ENCODE data around the gene ANKRD60.

ANKRD60 gene

GRCh38 chr20:58192065-58192464, 36.4 kb downstream of the ANKRD60 start:
- no peak for FAIRE-seq
- no peak for DNase-seq (ENCODE audit: insufficient read length, low spot score)
- TF ChIP-seq POLR2AphosphoS5 (IDR thresholded peaks at IDR 0.05; ENCODE audit: low read depth, low read length) (no peak), PAX5 (IDR thresholded peaks at IDR 0.05; ENCODE audit: insufficient read depth, low read length, severe bottlenecking) (no peak), POU2F2 (IDR thresholded peaks at IDR 0.05; ENCODE audit: low read depth, low read length) (no peak), POLR2A (IDR thresholded peaks at IDR 0.05; ENCODE audit: low read depth, low read length) (no peak), SPI1 (IDR thresholded peaks at IDR 0.05; ENCODE audit: low read depth, low read length) (no peak), TAF1 (IDR thresholded peaks at IDR 0.05; ENCODE audit: low read depth, low read length) (no peak)

- DNase-seq (ENCODE audit: insufficient read length, low spot score) (no peak), FAIRE-seq (no peak)
- TF ChIP-seq PAX5 (IDR thresholded peaks at IDR 0.05; ENCODE audit: insufficient read depth, low read length, severe bottlenecking) (no peak), POLR2A (IDR thresholded peaks at IDR 0.05; ENCODE audit: low read depth, low read length) (no peak), POLR2AphosphoS5 (IDR thresholded peaks at IDR 0.05; ENCODE audit: low read depth, low read length) (no peak), TAF1 (IDR thresholded peaks at IDR 0.05; ENCODE audit: low read depth, low read length) (no peak)
Measured at GRCh38 chr20:58188527-58188926, 39.9 kb downstream of the ANKRD60 start.

GRCh38 chr20:58184984-58185383, 43.5 kb downstream of the ANKRD60 start:
- FAIRE-seq (no peak), DNase-seq (ENCODE audit: insufficient read length, low spot score) (no peak)
- TF ChIP-seq PAX5 (IDR thresholded peaks at IDR 0.05; ENCODE audit: insufficient read depth, low read length, severe bottlenecking): no peak
- TF ChIP-seq POU2F2 (IDR thresholded peaks at IDR 0.05; ENCODE audit: low read depth, low read length): no peak
- TF ChIP-seq POLR2A (IDR thresholded peaks at IDR 0.05; ENCODE audit: low read depth, low read length): no peak
- TF ChIP-seq POLR2AphosphoS5 (IDR thresholded peaks at IDR 0.05; ENCODE audit: low read depth, low read length): no peak
- no peak for TF ChIP-seq TAF1 (IDR thresholded peaks at IDR 0.05; ENCODE audit: low read depth, low read length)
- TF ChIP-seq SPI1 (IDR thresholded peaks at IDR 0.05; ENCODE audit: low read depth, low read length): no peak

GRCh38 chr20:58184063-58184462, 44.4 kb downstream of the ANKRD60 start:
- DNase-seq (ENCODE audit: insufficient read length, low spot score) (no peak), FAIRE-seq (no peak)
- TF ChIP-seq POLR2A (IDR thresholded peaks at IDR 0.05; ENCODE audit: low read depth, low read length): no peak
- TF ChIP-seq TAF1 (IDR thresholded peaks at IDR 0.05; ENCODE audit: low read depth, low read length): no peak
- no peak for TF ChIP-seq POU2F2 (IDR thresholded peaks at IDR 0.05; ENCODE audit: low read depth, low read length)
- TF ChIP-seq PAX5 (IDR thresholded peaks at IDR 0.05; ENCODE audit: insufficient read depth, low read length, severe bottlenecking): no peak
- TF ChIP-seq POLR2AphosphoS5 (IDR thresholded peaks at IDR 0.05; ENCODE audit: low read depth, low read length): no peak
- TF ChIP-seq SPI1 (IDR thresholded peaks at IDR 0.05; ENCODE audit: low read depth, low read length): no peak

GRCh38 chr20:58182521-58183140, 45.8 kb downstream of the ANKRD60 start:
- FAIRE-seq (no peak), DNase-seq (ENCODE audit: insufficient read length, low spot score) (no peak)
- TF ChIP-seq POLR2AphosphoS5 (IDR thresholded peaks at IDR 0.05; ENCODE audit: low read depth, low read length): no peak
- TF ChIP-seq SPI1 (IDR thresholded peaks at IDR 0.05; ENCODE audit: low read depth, low read length): no peak
- no peak for TF ChIP-seq PAX5 (IDR thresholded peaks at IDR 0.05; ENCODE audit: insufficient read depth, low read length, severe bottlenecking)
- TF ChIP-seq POU2F2 (IDR thresholded peaks at IDR 0.05; ENCODE audit: low read depth, low read length): no peak
- no peak for TF ChIP-seq POLR2A (IDR thresholded peaks at IDR 0.05; ENCODE audit: low read depth, low read length)
- TF ChIP-seq TAF1 (IDR thresholded peaks at IDR 0.05; ENCODE audit: low read depth, low read length): no peak

- TF ChIP-seq POLR2AphosphoS5 (IDR thresholded peaks at IDR 0.05; ENCODE audit: low read depth, low read length): no peak
- TF ChIP-seq TAF1 (IDR thresholded peaks at IDR 0.05; ENCODE audit: low read depth, low read length): no peak
- TF ChIP-seq POLR2A (IDR thresholded peaks at IDR 0.05; ENCODE audit: low read depth, low read length): no peak
- no peak for TF ChIP-seq POU2F2 (IDR thresholded peaks at IDR 0.05; ENCODE audit: low read depth, low read length)
- no peak for TF ChIP-seq SPI1 (IDR thresholded peaks at IDR 0.05; ENCODE audit: low read depth, low read length)
- no peak for TF ChIP-seq PAX5 (IDR thresholded peaks at IDR 0.05; ENCODE audit: insufficient read depth, low read length, severe bottlenecking)
- peak; percentile 80 for FAIRE-seq
- DNase-seq (ENCODE audit: insufficient read length, low spot score): peak; percentile 81
Measured at GRCh38 chr20:58179432-58180099, 48.9 kb downstream of the ANKRD60 start.

GRCh38 chr20:58179083-58179431, 49.4 kb downstream of the ANKRD60 start:
- no peak for DNase-seq (ENCODE audit: insufficient read length, low spot score)
- TF ChIP-seq PAX5 (IDR thresholded peaks at IDR 0.05; ENCODE audit: insufficient read depth, low read length, severe bottlenecking): no peak
- TF ChIP-seq POU2F2 (IDR thresholded peaks at IDR 0.05; ENCODE audit: low read depth, low read length): no peak
- no peak for TF ChIP-seq SPI1 (IDR thresholded peaks at IDR 0.05; ENCODE audit: low read depth, low read length)
- no peak for TF ChIP-seq POLR2A (IDR thresholded peaks at IDR 0.05; ENCODE audit: low read depth, low read length)
- TF ChIP-seq POLR2AphosphoS5 (IDR thresholded peaks at IDR 0.05; ENCODE audit: low read depth, low read length): no peak
- TF ChIP-seq TAF1 (IDR thresholded peaks at IDR 0.05; ENCODE audit: low read depth, low read length): no peak
- FAIRE-seq: no peak

GRCh38 chr20:58177799-58178198, 50.7 kb downstream of the ANKRD60 start:
- DNase-seq (ENCODE audit: insufficient read length, low spot score): no peak
- TF ChIP-seq POLR2A (IDR thresholded peaks at IDR 0.05; ENCODE audit: low read depth, low read length) (no peak), TAF1 (IDR thresholded peaks at IDR 0.05; ENCODE audit: low read depth, low read length) (no peak), SPI1 (IDR thresholded peaks at IDR 0.05; ENCODE audit: low read depth, low read length) (no peak), POLR2AphosphoS5 (IDR thresholded peaks at IDR 0.05; ENCODE audit: low read depth, low read length) (no peak), PAX5 (IDR thresholded peaks at IDR 0.05; ENCODE audit: insufficient read depth, low read length, severe bottlenecking) (no peak), POU2F2 (IDR thresholded peaks at IDR 0.05; ENCODE audit: low read depth, low read length) (no peak)
- FAIRE-seq: no peak

GRCh38 chr20:58175836-58176235, 52.6 kb downstream of the ANKRD60 start:
- TF ChIP-seq POLR2A (IDR thresholded peaks at IDR 0.05; ENCODE audit: low read depth, low read length) (no peak), TAF1 (IDR thresholded peaks at IDR 0.05; ENCODE audit: low read depth, low read length) (no peak), POU2F2 (IDR thresholded peaks at IDR 0.05; ENCODE audit: low read depth, low read length) (no peak), SPI1 (IDR thresholded peaks at IDR 0.05; ENCODE audit: low read depth, low read length) (no peak), POLR2AphosphoS5 (IDR thresholded peaks at IDR 0.05; ENCODE audit: low read depth, low read length) (no peak), PAX5 (IDR thresholded peaks at IDR 0.05; ENCODE audit: insufficient read depth, low read length, severe bottlenecking) (no peak)
- FAIRE-seq (no peak), DNase-seq (ENCODE audit: insufficient read length, low spot score) (no peak)
